Esophagus muscularis mucosa (tissue), 4 donors: ENCODE results near the gene OSBPL9.

ENCODE experiments used
- CTCF ChIP-seq, 3 experiments: fragments of 200-600 bp in 2 of 3; fragments of 450-650 bp in 1 of 3; sonication (generic) in 2 of 3; IDR thresholded peaks; one replicate each; pipeline ENCODE4 v1.5.1; 2017 to 2019; ENCODE audit warnings: antibody characterized with exemption in 3 of 3, mild to moderate bottlenecking in 2 of 3, moderate library complexity in 1 of 3
- EP300 ChIP-seq: sonication (generic); formaldehyde crosslinking; IDR thresholded peaks from one replicate; pipeline ENCODE4 v1.6.1; 2017; ENCODE audit warnings: antibody characterized with exemption
- POLR2A ChIP-seq: fragments of 450-650 bp; IDR thresholded peaks from one replicate; pipeline ENCODE4 v1.6.1; 2017; ENCODE audit warnings: antibody characterized with exemption, moderate library complexity, mild to moderate bottlenecking, low read depth
- POLR2AphosphoS5 ChIP-seq, 2 donors: sonication (generic); formaldehyde crosslinking; IDR thresholded peaks; one replicate each; pipeline ENCODE4 v1.6.1; 2017; ENCODE audit warnings: antibody characterized with exemption in 2 of 2

DNA sequence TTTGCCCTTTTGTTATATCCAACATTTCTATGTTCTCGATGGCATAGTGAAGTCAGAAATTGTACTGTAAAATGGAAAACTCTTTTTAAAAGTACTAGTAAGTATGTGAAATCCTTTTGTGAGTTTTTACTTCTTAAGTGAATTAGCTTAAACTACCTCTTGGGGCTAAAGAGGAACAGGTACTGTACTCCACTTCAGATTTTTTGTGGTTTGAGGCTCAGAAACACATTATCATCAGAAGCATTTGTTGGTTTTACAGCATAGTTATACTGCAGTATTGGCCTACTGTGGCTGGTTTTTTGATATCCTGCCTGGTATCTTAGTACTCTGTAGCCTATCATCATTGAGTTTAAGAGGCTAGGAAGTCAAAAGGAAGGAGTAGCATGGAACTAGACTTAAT lies 144.5 kb downstream of the OSBPL9 start:
- TF ChIP-seq CTCF (IDR thresholded peaks at IDR 0.05): no peak
- no peak for TF ChIP-seq POLR2A
- TF ChIP-seq POLR2AphosphoS5 (IDR thresholded peaks at IDR 0.05): no peak
- TF ChIP-seq EP300: no peak
